Measurements from ENCODE around the gene FLOT2. TPM values are rescaled to one million over a fixed set of nuclear protein-coding genes. Genes with fewer than 3 reads are reported as not detected.
A peak's percentile ranks its signal among the peaks of the same experiment; 100 is the strongest.
"Not testable (repeated sequence)": the region's sequence is repeated elsewhere in the genome, so short reads cannot be mapped to it uniquely, and the experiment has no call there.

Gene FLOT2
- polyA plus RNA-seq, 3 donors: 74.4 to 88.0 (median 78.4) TPM

GRCh38 chr17:28877150-28877711 is 20.3 kb downstream of the FLOT2 start:
- not testable (repeated sequence) for DNase-seq (ENCODE audit: low read depth in 3 of 3, low spot score in 2 of 3)

- DNase-seq (ENCODE audit: low read depth in 3 of 3, low spot score in 2 of 3): no peak
Observed at GRCh38 chr17:28875848-28876550, 21.5 kb downstream of the FLOT2 start.

- no peak for DNase-seq (ENCODE audit: low read depth in 3 of 3, low spot score in 2 of 3)
Observed at GRCh38 chr17:28874750-28875149, 22.8 kb downstream of the FLOT2 start.

- no peak for DNase-seq (ENCODE audit: low read depth in 3 of 3, low spot score in 2 of 3)
Observed at GRCh38 chr17:28873839-28874238, 23.7 kb downstream of the FLOT2 start.

GRCh38 chr17:28871056-28871579 is 26.4 kb downstream of the FLOT2 start:
- no peak for DNase-seq (ENCODE audit: low read depth in 3 of 3, low spot score in 2 of 3)

- no peak for DNase-seq (ENCODE audit: low read depth in 3 of 3, low spot score in 2 of 3)
Observed at GRCh38 chr17:28867276-28867675, 30.3 kb downstream of the FLOT2 start.

- no peak for DNase-seq (ENCODE audit: low read depth in 3 of 3, low spot score in 2 of 3)
Observed at GRCh38 chr17:28865946-28866752, 31.4 kb downstream of the FLOT2 start.

- DNase-seq (ENCODE audit: low read depth in 3 of 3, low spot score in 2 of 3): no peak
Observed at GRCh38 chr17:28864991-28865849, 32.3 kb downstream of the FLOT2 start.

GRCh38 chr17:28863953-28864352 is 33.6 kb downstream of the FLOT2 start:
- DNase-seq (ENCODE audit: low read depth in 3 of 3, low spot score in 2 of 3): no peak

GRCh38 chr17:28862561-28862960 is 35.0 kb downstream of the FLOT2 start:
- no peak for DNase-seq (ENCODE audit: low read depth in 3 of 3, low spot score in 2 of 3)

- no peak for DNase-seq (ENCODE audit: low read depth in 3 of 3, low spot score in 2 of 3)
Observed at GRCh38 chr17:28861393-28862203, 35.9 kb downstream of the FLOT2 start.

GRCh38 chr17:28860363-28860808 is 37.1 kb downstream of the FLOT2 start:
- DNase-seq (ENCODE audit: low read depth in 3 of 3, low spot score in 2 of 3): no peak

- no peak for DNase-seq (ENCODE audit: low read depth in 3 of 3, low spot score in 2 of 3)
Observed at GRCh38 chr17:28858801-28859355, 38.7 kb downstream of the FLOT2 start.

- no peak for DNase-seq (ENCODE audit: low read depth in 3 of 3, low spot score in 2 of 3)
Observed at GRCh38 chr17:28857905-28858800, 39.4 kb downstream of the FLOT2 start.

GRCh38 chr17:28856028-28856574 is 41.4 kb downstream of the FLOT2 start:
- DNase-seq (ENCODE audit: low read depth in 3 of 3, low spot score in 2 of 3): no peak

GRCh38 chr17:28855336-28855679 is 42.2 kb downstream of the FLOT2 start:
- no peak for DNase-seq (ENCODE audit: low read depth in 3 of 3, low spot score in 2 of 3)

- DNase-seq (ENCODE audit: low read depth in 3 of 3, low spot score in 2 of 3): peak; percentile 75 to 80 (median 77)
Observed at GRCh38 chr17:28854457-28855335, 42.8 kb downstream of the FLOT2 start, which contains the start of gene ERAL1. TSS of gene ERAL1 (plus strand) at chr17:28855016. CDS start at chr17:28855035, 19 bp downstream.
